Measurements from ENCODE around the gene TNMD. TPM values are rescaled to one million over a fixed set of nuclear protein-coding genes. Genes with fewer than 3 reads are reported as not detected.

Gene TNMD
- total RNA-seq, 2 donors from 2014 or later: not detected

DNA sequence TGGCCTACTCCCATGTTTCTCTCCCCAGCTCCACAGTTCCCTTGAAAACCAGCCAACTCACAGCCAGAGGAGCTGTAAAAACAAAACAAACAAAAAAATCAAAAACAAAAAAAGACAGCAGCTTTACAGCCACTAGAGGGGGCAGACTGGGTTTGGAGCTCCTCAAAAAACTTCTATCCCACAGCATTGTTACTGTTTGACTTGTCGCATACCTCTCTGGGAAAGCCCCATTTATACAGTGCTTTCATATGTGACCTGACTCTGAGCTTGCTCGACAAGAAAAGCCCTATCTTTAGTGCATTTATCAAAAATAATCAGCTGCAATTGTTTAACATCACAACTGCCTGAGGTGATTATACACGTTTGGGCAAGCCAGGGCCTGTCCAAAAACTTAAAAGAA lies 30.3 kb downstream of the TNMD start:
- ATAC-seq (replicated peaks in 1 of 2) (peak; percentile 90 to 93), DNase-seq (peak; percentile 11 to 16)
- H3K4me1 Mint-ChIP-seq (ENCODE audit: low read depth): peaks cover 6% of the 10 kb centered on the region
- no peak overlapping the region for H3K27ac Mint-ChIP-seq
- peaks cover 57% of the 10 kb centered on the region for H3K27me3 Mint-ChIP-seq (ENCODE audit: low read depth)
- H3K36me3 Mint-ChIP-seq (ENCODE audit: insufficient read depth in 2 of 2): no peaks in the 10 kb centered on the region
- no peaks in the 10 kb centered on the region for H3K9me3 Mint-ChIP-seq
- H3K4me3 Mint-ChIP-seq: no peak overlapping the region

DNA sequence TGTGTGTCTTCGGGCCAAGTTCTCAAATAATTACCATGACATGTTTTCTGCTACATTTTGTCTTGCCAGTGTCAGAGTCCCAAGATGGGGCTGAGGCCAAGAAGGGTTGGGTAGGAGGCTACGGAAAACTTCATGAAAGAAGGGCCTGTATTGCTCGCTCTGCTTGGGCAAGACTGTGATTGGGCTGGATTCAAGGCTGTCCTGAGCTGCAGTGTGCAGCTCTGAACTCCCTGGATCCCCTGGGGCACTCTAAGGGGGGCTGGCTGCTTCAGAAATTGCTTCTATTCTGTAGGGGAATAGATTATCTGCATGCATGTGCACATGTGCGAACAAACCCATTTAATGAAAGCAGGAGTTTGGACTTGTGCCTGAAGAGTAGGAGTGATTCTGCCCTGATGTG lies 38.3 kb downstream of the TNMD start:
- no peak overlapping the region for H3K27ac Mint-ChIP-seq
- no peaks in the 10 kb centered on the region for H3K9me3 Mint-ChIP-seq
- H3K36me3 Mint-ChIP-seq (ENCODE audit: insufficient read depth in 2 of 2): no peaks in the 10 kb centered on the region
- H3K4me3 Mint-ChIP-seq: no peak overlapping the region
- ATAC-seq (replicated peaks in 1 of 2): no peak
- H3K27me3 Mint-ChIP-seq (ENCODE audit: low read depth): peaks cover 35% of the 10 kb centered on the region
- H3K4me1 Mint-ChIP-seq (ENCODE audit: low read depth): peaks cover 10% of the 10 kb centered on the region
- DNase-seq: no peak

DNA sequence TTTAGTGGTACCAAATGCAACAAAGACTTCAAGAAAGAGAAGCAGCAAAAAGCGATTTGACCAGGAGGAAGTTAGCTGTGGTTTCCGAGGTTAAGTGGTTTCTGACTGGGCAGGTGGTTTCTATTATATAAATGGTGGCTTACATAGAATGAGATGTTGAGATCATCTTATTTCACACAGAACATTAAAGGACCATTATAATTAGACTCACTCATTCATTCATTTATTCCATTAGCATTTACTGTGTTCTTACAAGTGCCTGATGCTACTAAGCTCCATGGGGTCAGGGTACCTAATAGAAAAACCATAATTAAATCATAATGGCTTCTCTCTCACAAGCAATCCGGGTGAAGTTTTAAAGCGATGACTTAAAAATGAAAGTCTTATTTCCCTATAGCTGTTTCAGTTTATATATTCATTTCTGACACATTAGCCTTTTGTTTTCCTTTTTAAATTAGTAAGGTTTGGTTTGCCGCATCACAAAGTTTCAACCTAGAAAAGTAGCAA lies 41.3 kb downstream of the TNMD start:
- H3K4me3 Mint-ChIP-seq: no peak overlapping the region

DNA sequence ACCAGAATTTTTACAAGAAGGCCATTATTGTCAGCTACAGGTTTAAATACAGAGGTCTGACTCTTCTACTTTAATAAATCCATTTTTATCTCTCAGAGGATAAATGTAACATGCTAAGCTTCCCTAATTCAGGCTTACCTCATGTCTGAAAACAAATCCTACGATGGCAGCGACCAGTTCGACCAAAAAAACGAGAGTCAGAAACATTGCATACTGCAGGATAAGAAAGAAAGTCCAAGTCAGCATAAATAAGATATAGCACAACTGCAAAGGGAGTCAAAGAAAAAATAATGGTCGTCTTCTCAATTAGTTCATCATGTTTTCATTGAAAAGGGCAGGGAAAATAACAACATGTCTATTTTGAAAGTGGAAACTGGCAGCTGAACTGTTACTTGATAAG lies 50.3 kb downstream of the TNMD start:
- Mint-ChIP-seq H3K27ac (no peak overlapping the region), H3K4me3 (no peak overlapping the region), H3K27me3 (ENCODE audit: low read depth) (peaks cover 56% of the 10 kb centered on the region), H3K9me3 (no peaks in the 10 kb centered on the region), H3K4me1 (ENCODE audit: low read depth) (peaks cover 9% of the 10 kb centered on the region), H3K36me3 (ENCODE audit: insufficient read depth in 2 of 2) (no peaks in the 10 kb centered on the region)
- DNase-seq (no peak), ATAC-seq (replicated peaks in 1 of 2) (no peak)

More for the DNA sequence above, 41.3 kb downstream of the TNMD start:
- DNase-seq: peak; percentile 6 to 18
- peak; percentile 43 to 69 for ATAC-seq (replicated peaks in 1 of 2)
- Mint-ChIP-seq H3K27ac (peak overlapping the region; percentile 10), H3K4me1 (ENCODE audit: low read depth) (peaks cover 10% of the 10 kb centered on the region), H3K9me3 (no peaks in the 10 kb centered on the region), H3K27me3 (ENCODE audit: low read depth) (peaks cover 43% of the 10 kb centered on the region), H3K36me3 (ENCODE audit: insufficient read depth in 2 of 2) (no peaks in the 10 kb centered on the region)

DNA sequence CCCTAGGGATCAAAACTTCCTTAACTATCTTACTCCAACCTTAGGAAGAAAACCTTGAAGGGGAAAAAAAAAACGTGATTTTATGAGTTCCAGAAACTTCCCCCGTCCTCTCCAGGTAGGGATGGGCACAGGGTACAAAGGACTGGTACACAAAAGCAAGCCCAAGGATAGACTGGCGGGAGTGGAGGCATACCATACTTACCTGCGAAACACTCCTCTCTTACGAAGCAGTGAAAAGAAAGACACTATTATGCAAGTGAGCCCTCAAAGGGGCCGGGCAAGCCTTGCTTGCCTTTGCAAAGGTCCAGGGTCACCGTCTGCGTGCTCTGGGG lies 51.2 kb downstream of the TNMD start:
- no peak overlapping the region for H3K27ac Mint-ChIP-seq

GRCh38 chrX:100636321-100636991 lies 51.7 kb downstream of the TNMD start, which contains the start of gene TSPAN6:
Gene TSPAN6, minus strand, starts transcription at chrX:100636806. Its CDS starts 112 bp downstream, at chrX:100636694.
- H3K27ac Mint-ChIP-seq: no peak within 1 kb of the TSS
- ATAC-seq (replicated peaks in 1 of 2) (peak; percentile 100), DNase-seq (peak; percentile 66 to 79)
- peak within 1 kb of the TSS; percentile 83 to 87 for H3K4me3 Mint-ChIP-seq
- H3K4me1 Mint-ChIP-seq (ENCODE audit: low read depth): peaks cover 9% of the 10 kb centered on the region
- H3K36me3 Mint-ChIP-seq (ENCODE audit: insufficient read depth in 2 of 2): no peaks in the 10 kb centered on the region
- no peaks in the 10 kb centered on the region for H3K9me3 Mint-ChIP-seq
- H3K27me3 Mint-ChIP-seq (ENCODE audit: low read depth): peaks cover 57% of the 10 kb centered on the region

More for the DNA sequence above, 51.2 kb downstream of the TNMD start:
- Mint-ChIP-seq H3K27me3 (ENCODE audit: low read depth) (peaks cover 54% of the 10 kb centered on the region), H3K4me1 (ENCODE audit: low read depth) (peaks cover 9% of the 10 kb centered on the region), H3K4me3 (peak overlapping the region; percentile 83 to 87), H3K9me3 (no peaks in the 10 kb centered on the region), H3K36me3 (ENCODE audit: insufficient read depth in 2 of 2) (no peaks in the 10 kb centered on the region)
- peak in 1 of 2 donors; percentile 12 for ATAC-seq (replicated peaks in 1 of 2)
- DNase-seq: no peak

GRCh38 chrX:100642290-100642689 lies 57.6 kb downstream of the TNMD start:
- Mint-ChIP-seq H3K4me1 (ENCODE audit: low read depth) (no peaks in the 10 kb centered on the region), H3K4me3 (no peak overlapping the region), H3K27ac (no peak overlapping the region), H3K36me3 (ENCODE audit: insufficient read depth in 2 of 2) (no peaks in the 10 kb centered on the region), H3K9me3 (no peaks in the 10 kb centered on the region), H3K27me3 (ENCODE audit: low read depth) (peaks cover 70% of the 10 kb centered on the region)
- DNase-seq (no peak), ATAC-seq (replicated peaks in 1 of 2) (no peak)

DNA sequence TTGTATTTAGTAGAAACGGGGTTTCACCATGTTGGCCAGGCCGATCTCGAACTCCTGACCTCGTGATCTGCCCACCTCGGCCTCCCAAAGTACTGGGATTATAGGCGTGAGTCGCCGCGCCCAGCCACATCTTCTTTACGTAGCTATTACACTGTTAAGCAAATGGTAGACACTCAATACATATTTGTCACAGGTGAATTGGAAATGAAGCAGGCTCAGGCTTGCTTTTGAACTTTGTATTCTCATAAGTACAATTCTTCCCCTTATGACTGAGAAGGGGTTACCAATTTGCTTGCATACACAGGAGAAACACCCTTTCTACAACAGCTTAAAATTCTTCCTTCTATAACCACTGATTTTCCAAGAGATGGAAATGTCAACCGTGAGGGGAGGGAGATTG lies 58.5 kb downstream of the TNMD start:
- DNase-seq (no peak), ATAC-seq (replicated peaks in 1 of 2) (no peak)
- Mint-ChIP-seq H3K27me3 (ENCODE audit: low read depth) (peaks cover 70% of the 10 kb centered on the region), H3K36me3 (ENCODE audit: insufficient read depth in 2 of 2) (no peaks in the 10 kb centered on the region), H3K4me1 (ENCODE audit: low read depth) (no peaks in the 10 kb centered on the region), H3K27ac (no peak overlapping the region), H3K9me3 (no peaks in the 10 kb centered on the region), H3K4me3 (no peak overlapping the region)

GRCh38 chrX:100643956-100644860 lies 59.5 kb downstream of the TNMD start, which contains the start of gene SRPX2:
Gene SRPX2, plus strand, starts transcription at chrX:100644199. Its CDS starts 2,124 bp downstream, at chrX:100646323.
- no peak for DNase-seq
- ATAC-seq (replicated peaks in 1 of 2): peak; percentile 39 to 46
- H3K4me1 Mint-ChIP-seq (ENCODE audit: low read depth): no peaks in the 10 kb centered on the region
- no peaks in the 10 kb centered on the region for H3K9me3 Mint-ChIP-seq
- H3K27ac Mint-ChIP-seq: no peak within 1 kb of the TSS
- H3K36me3 Mint-ChIP-seq (ENCODE audit: insufficient read depth in 2 of 2): no peaks in the 10 kb centered on the region
- H3K27me3 Mint-ChIP-seq (ENCODE audit: low read depth): peaks cover 63% of the 10 kb centered on the region
- H3K4me3 Mint-ChIP-seq: no peak within 1 kb of the TSS

- DNase-seq: no peak
- no peaks in the 10 kb centered on the region for H3K9me3 Mint-ChIP-seq
- peaks cover 54% of the 10 kb centered on the region for H3K27me3 Mint-ChIP-seq (ENCODE audit: low read depth)
- H3K4me1 Mint-ChIP-seq (ENCODE audit: low read depth): no peaks in the 10 kb centered on the region
- H3K4me3 Mint-ChIP-seq: no peak overlapping the region
- no peaks in the 10 kb centered on the region for H3K36me3 Mint-ChIP-seq (ENCODE audit: insufficient read depth in 2 of 2)
- no peak for ATAC-seq (replicated peaks in 1 of 2)
- no peak overlapping the region for H3K27ac Mint-ChIP-seq
Observed at GRCh38 chrX:100645106-100645505, 60.4 kb downstream of the TNMD start.

DNA sequence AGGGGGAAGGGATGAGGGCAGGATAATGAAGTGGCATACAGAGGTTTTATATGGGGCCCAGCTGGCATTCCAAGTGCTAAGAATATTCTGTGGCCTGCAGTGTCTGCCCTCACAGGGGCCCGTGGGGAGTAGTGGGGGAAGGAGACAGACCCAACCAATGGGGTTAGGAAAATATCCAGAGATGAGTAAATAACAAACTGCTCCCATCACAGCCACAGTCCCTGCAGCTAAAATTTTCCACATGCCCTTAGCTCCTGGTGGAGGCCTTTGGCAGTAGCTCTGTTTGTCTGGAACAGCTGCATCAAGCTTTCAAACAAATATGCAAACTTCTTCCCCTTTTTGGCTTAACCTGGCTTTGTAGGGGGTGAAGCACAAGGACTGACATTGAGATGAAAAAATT lies 62.4 kb downstream of the TNMD start:
- Mint-ChIP-seq H3K4me3 (no peak overlapping the region), H3K4me1 (ENCODE audit: low read depth) (no peaks in the 10 kb centered on the region), H3K27me3 (ENCODE audit: low read depth) (peaks cover 50% of the 10 kb centered on the region), H3K27ac (no peak overlapping the region), H3K9me3 (no peaks in the 10 kb centered on the region), H3K36me3 (ENCODE audit: insufficient read depth in 2 of 2) (no peaks in the 10 kb centered on the region)
- ATAC-seq (replicated peaks in 1 of 2) (no peak), DNase-seq (no peak)

DNA sequence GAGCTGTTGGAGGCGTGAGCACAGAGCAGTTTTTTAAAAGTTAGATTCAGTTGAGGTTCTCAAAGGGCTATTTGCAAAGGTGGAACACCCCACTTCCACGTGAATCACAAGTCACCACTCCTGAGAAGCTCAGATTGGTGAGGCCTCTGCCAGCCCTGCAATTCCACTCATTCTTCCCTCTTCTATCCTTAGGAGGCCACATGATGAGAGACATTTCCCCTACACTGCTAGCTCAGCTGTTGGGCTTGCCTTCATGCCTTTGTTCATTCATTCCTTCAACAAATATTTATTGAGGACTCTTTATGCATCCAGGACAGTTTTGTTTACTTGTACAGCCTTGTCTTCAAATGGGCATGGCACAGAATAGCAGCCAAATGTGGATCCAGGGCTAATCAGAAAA lies 63.0 kb downstream of the TNMD start:
- Mint-ChIP-seq H3K36me3 (ENCODE audit: insufficient read depth in 2 of 2) (no peaks in the 10 kb centered on the region), H3K4me1 (ENCODE audit: low read depth) (no peaks in the 10 kb centered on the region), H3K9me3 (no peaks in the 10 kb centered on the region), H3K27ac (no peak overlapping the region), H3K4me3 (no peak overlapping the region), H3K27me3 (ENCODE audit: low read depth) (peaks cover 50% of the 10 kb centered on the region)
- ATAC-seq (replicated peaks in 1 of 2) (no peak), DNase-seq (no peak)

Data from activated T-cell treated with anti-CD3 and anti-CD28 coated beads, Interleukin-2, amount 50 U/mL, for 72 hours (primary cell).